ENCODE results near the gene FIGLA. TPM values are rescaled to one million over a fixed set of nuclear protein-coding genes. Genes with fewer than 3 reads are reported as not detected.

Gene FIGLA
- total RNA-seq, 1 donor = not detected

DNA sequence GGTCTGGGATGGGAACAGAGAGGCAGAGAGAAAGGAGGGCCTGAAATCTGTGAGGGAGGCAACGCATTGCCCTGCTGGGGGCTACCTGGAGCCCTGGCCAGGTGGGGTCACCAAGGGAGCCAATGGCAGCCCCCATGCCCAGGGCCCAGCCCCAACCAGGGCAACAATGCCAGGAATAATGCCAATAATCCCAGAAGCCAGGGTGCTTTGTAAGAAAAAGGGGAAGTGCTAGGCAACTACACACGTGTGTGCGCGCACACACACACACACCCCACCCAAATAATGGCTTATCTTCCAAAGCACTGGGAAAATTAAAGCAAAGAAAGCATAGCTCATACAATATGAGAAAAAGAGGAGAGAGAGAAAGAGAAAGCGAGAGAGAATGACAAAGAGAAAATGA is 36.9 kb upstream of the FIGLA start:
- TF ChIP-seq, protein P1, sequence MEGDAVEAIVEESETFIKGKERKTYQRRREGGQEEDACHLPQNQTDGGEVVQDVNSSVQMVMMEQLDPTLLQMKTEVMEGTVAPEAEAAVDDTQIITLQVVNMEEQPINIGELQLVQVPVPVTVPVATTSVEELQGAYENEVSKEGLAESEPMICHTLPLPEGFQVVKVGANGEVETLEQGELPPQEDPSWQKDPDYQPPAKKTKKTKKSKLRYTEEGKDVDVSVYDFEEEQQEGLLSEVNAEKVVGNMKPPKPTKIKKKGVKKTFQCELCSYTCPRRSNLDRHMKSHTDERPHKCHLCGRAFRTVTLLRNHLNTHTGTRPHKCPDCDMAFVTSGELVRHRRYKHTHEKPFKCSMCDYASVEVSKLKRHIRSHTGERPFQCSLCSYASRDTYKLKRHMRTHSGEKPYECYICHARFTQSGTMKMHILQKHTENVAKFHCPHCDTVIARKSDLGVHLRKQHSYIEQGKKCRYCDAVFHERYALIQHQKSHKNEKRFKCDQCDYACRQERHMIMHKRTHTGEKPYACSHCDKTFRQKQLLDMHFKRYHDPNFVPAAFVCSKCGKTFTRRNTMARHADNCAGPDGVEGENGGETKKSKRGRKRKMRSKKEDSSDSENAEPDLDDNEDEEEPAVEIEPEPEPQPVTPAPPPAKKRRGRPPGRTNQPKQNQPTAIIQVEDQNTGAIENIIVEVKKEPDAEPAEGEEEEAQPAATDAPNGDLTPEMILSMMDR (IDR thresholded peaks at IDR 0.05; ENCODE audit: insufficient read depth, low read length) = no peak
- no peak for DNase-seq (ENCODE audit: low read depth)
- no peak overlapping the region for H3K4me3 ChIP-seq (ENCODE audit: low read depth, low read length)

DNA sequence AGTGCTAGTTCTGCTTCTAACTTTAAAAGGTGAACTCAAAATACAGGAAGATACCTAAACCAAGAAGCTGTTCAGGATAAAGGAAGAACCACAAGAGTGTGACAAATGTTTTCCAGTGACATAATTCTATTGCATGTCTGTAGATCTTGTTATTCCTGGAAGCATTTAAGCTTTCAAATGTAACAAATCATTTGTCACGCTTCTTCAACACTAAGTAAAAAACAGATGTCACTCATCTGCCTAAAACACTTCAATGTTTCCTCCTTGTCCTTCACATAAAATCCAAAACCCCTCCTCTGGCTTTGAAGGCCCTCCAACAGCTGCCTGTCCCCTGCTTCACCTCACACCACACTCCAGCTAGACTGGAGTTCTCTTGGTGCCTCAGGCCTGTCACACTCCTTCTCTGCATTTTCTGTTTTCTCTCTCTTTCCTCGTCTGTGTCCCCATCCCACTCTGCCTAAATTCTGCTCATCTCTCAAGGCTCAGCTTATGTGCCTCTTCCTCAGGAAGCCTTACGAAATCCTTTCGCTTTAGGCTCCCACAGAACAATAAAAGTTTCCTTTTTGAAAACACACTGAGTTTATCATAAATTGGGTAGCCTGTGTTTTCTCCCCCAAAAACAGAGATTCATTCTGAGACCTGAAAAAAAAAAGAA is 36.4 kb upstream of the FIGLA start:
- TF ChIP-seq, protein P1 (IDR thresholded peaks at IDR 0.05; ENCODE audit: insufficient read depth, low read length) = no peak
- DNase-seq (ENCODE audit: low read depth) = no peak
- no peak overlapping the region for H3K4me3 ChIP-seq (ENCODE audit: low read depth, low read length)

DNA sequence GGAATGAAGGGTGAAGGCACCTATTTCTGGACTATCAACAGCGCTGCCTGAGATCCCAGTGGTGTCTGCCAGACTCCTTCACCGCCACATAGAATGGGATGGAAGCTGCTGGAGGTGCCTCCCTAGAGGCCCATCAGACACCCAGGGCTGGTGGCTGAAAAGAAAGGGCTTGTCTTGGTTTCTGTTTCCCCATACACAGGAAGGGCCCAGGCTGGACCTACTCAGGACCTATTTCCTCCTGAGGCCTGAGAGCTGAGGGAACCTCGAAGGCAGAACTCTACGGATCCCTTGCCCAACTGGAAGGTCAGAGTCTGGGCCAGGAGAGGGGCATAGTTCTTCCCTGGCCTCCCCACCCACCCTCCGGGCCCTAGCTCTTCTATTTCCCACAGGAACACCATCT is 32.8 kb upstream of the FIGLA start:
- no peak overlapping the region for H3K4me3 ChIP-seq (ENCODE audit: low read depth, low read length)
- TF ChIP-seq, protein P1 (IDR thresholded peaks at IDR 0.05; ENCODE audit: insufficient read depth, low read length) = no peak
- DNase-seq (ENCODE audit: low read depth) = no peak

- no peak for DNase-seq (ENCODE audit: low read depth)
- H3K4me3 ChIP-seq (ENCODE audit: low read depth, low read length) = no peak overlapping the region
- TF ChIP-seq, protein P1 (IDR thresholded peaks at IDR 0.05; ENCODE audit: insufficient read depth, low read length) = no peak
Observed at GRCh38 chr2:70822843-70823242, 32.4 kb upstream of the FIGLA start.

DNA sequence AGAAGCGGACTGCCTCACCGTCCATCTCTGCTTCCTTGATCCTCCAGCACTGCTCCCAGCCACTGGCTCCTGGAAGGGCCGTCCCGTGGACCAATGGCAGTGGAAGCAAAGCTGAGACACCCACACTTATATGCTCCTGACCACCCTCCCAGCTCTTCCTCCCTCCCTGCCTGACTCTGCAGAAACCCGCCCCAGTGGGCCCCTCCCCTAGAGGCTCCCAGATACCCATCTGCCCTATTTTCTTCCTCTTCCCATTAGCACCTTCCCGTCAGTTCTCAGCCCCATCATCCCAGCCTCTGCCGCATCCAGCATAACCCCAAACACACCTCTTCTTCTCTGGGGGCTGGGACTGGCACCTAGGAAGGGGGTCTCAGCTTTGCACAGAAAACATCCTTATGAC is 30.1 kb upstream of the FIGLA start, which contains the start of gene CLEC4F:
Gene CLEC4F (minus strand): TSS at position 101 of the 400 bp plus-strand sequence. CDS start 76 bp downstream, at position 25.
- TF ChIP-seq, protein P1 (IDR thresholded peaks at IDR 0.05; ENCODE audit: insufficient read depth, low read length) = no peak
- no peak within 1 kb of the TSS for H3K4me3 ChIP-seq (ENCODE audit: low read depth, low read length)
- no peak for DNase-seq (ENCODE audit: low read depth)

DNA sequence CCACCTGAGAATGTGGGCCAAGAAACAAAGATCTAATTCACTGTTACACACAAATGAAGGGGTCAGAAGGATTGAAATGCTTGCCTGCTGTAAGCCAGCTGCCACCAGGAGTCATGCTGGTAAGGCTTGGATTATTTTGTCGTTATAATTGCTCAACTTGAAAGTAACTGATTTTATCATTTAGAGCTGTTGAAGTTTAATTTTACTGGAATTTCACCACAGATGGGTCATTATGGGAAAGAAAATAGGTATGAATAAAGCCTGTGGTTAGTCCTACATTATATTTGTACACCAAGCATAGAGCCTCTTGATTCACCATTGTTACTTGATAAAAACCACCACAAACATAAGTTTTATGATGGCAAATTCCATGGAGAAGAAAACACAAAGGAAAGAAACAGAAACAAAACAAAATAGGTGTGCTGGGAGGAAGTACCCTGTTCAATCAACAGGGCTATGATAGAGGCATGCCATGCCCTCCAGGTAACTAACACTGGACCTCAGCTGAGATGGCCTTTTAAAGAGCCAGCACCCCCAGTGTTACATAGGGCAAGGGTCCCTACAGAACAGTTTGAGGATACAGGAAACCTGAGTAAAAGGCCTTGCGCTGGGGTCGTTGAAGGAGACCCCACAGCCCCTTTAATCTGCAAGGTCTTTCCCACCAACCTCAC is 27.0 kb upstream of the FIGLA start:
- no peak overlapping the region for H3K4me3 ChIP-seq (ENCODE audit: low read depth, low read length)
- no peak for DNase-seq (ENCODE audit: low read depth)
- TF ChIP-seq, protein P1 (IDR thresholded peaks at IDR 0.05; ENCODE audit: insufficient read depth, low read length) = no peak
